Central memory CD8-positive, alpha-beta T cell (primary cell): ENCODE data around the gene RMDN2.
A peak's percentile ranks its signal among the peaks of the same experiment; 100 is the strongest.
"Not testable (repeated sequence)": the region's sequence is repeated elsewhere in the genome, so short reads cannot be mapped to it uniquely, and the experiment has no call there.

Source experiments
- ATAC-seq: fragments of 150-1000 bp; cut with Tn5 transposase; replicated peaks from 2 replicates; pipeline ENCODE4 v1.10.0; 2022; ENCODE audit warnings: mild to moderate bottlenecking, moderate FRiP score, moderate number of reproducible peaks; ENCODE audit not compliant: poor library complexity, severe bottlenecking; ENCODE audit errors: extremely low read depth
- DNase-seq, 2 donors: peaks; one replicate each; pipeline ENCODE4 v3.0.0; 2021; ENCODE audit warnings: low spot score in 2 of 2
- H3K27ac Mint-ChIP-seq: one replicate; pipeline ENCODE4 v1.8.0; 2022; ENCODE audit warnings: low read depth, mild to moderate bottlenecking, moderate library complexity, mixed read lengths
- H3K27me3 Mint-ChIP-seq: one replicate; pipeline ENCODE4 v1.8.0; 2022; ENCODE audit warnings: mixed read lengths
- H3K36me3 Mint-ChIP-seq: one replicate; pipeline ENCODE4 v1.8.0; 2022; ENCODE audit warnings: mild to moderate bottlenecking, moderate library complexity, mixed read lengths; ENCODE audit not compliant: insufficient read depth
- H3K4me1 Mint-ChIP-seq: one replicate; pipeline ENCODE4 v1.8.0; 2022; ENCODE audit warnings: mixed read lengths
- H3K4me3 Mint-ChIP-seq: one replicate; pipeline ENCODE4 v1.8.0; 2022; ENCODE audit warnings: mild to moderate bottlenecking, moderate library complexity, mixed read lengths
- H3K9me3 Mint-ChIP-seq: one replicate; pipeline ENCODE4 v1.8.0; 2022; ENCODE audit warnings: mixed read lengths

The RMDN2 gene

GRCh38 chr2:37962740-37963121 lies 37.6 kb downstream of the RMDN2 start:
- not testable (repeated sequence) for H3K36me3 Mint-ChIP-seq, DNase-seq, H3K9me3 Mint-ChIP-seq, H3K27ac Mint-ChIP-seq, H3K4me3 Mint-ChIP-seq, H3K27me3 Mint-ChIP-seq, ATAC-seq, H3K4me1 Mint-ChIP-seq

GRCh38 chr2:37963901-37964300 lies 38.8 kb downstream of the RMDN2 start:
- not testable (repeated sequence) for H3K27ac Mint-ChIP-seq, H3K27me3 Mint-ChIP-seq, DNase-seq, H3K4me3 Mint-ChIP-seq, H3K4me1 Mint-ChIP-seq, H3K36me3 Mint-ChIP-seq, H3K9me3 Mint-ChIP-seq, ATAC-seq

GRCh38 chr2:37966326-37966725 lies 41.2 kb downstream of the RMDN2 start:
- peaks cover 3% of the 10 kb centered on the region for H3K4me1 Mint-ChIP-seq
- H3K36me3 Mint-ChIP-seq: peaks cover 5% of the 10 kb centered on the region
- H3K27me3 Mint-ChIP-seq: no peaks in the 10 kb centered on the region

DNA sequence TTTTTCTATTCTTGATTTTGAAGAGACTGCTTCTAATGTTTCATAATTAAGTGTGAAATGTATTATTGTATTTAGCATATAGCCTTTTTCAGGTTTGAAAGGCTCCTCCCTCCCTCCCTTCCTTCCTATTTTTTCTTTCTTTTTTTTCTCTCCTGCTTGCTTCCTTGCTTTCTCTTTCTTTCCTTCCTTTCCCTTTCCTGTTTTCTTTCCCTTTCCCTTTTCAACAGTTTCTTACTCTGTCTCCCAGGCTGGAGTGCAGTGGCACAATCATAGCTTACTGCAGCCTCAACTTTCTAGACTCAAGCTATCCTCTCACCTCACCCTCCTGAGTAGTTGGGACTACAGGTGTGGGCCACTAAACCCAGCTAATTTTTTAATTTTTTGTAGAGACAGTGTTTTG lies 44.6 kb downstream of the RMDN2 start:
- Mint-ChIP-seq H3K27me3 (no peaks in the 10 kb centered on the region), H3K27ac (no peak overlapping the region), H3K36me3 (peaks cover 2% of the 10 kb centered on the region), H3K4me1 (peaks cover 3% of the 10 kb centered on the region), H3K9me3 (peaks cover 8% of the 10 kb centered on the region), H3K4me3 (no peak overlapping the region)
- no peak for ATAC-seq
- no peak for DNase-seq

More at GRCh38 chr2:37966326-37966725, 41.2 kb downstream of the RMDN2 start:
- H3K4me3 Mint-ChIP-seq: no peak overlapping the region
- DNase-seq (no peak), ATAC-seq (no peak)
- peaks cover 8% of the 10 kb centered on the region for H3K9me3 Mint-ChIP-seq
- H3K27ac Mint-ChIP-seq: no peak overlapping the region

GRCh38 chr2:37971971-37972370 lies 46.9 kb downstream of the RMDN2 start:
- Mint-ChIP-seq H3K4me1 (peaks cover 3% of the 10 kb centered on the region), H3K4me3 (no peak overlapping the region), H3K36me3 (peaks cover 2% of the 10 kb centered on the region), H3K27me3 (no peaks in the 10 kb centered on the region), H3K9me3 (peaks cover 3% of the 10 kb centered on the region), H3K27ac (no peak overlapping the region)
- no peak for ATAC-seq
- DNase-seq: no peak

DNA sequence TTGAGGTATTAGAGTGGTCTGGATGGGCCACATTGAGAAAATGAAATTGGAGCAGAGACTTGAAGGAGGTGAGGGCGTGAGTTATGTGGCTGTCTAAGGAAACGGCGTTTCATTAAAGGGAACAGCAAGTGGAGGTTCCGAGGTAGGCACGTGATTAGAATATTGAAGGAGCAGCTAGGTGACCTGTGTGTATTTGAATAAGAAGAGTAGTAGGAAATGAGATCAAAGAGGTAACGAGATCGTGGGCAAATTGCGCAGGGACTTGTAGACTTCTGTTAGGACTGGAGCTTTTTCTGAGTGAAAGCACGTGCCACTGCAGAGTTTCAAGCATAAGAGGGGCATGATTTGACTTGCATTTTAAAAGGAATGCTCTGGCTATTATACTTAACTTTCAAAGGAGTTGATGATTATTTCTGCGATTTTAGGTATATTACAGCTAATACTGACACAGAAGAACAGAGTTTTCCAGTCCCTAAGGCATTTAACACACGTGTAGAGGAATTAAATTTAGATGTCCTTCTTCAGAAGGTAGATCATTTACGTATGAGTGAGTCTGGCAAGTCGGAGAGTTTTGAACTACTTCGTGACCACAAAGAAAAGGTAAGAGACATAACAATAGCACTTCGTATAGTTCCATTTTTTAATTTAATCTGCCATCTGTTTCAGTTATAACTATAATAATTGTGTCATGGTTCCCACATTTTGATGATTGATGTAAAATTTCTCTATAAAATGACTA lies 48.7 kb downstream of the RMDN2 start:
- Mint-ChIP-seq H3K9me3 (no peaks in the 10 kb centered on the region), H3K27ac (no peak overlapping the region), H3K4me3 (no peak overlapping the region), H3K27me3 (no peaks in the 10 kb centered on the region), H3K36me3 (peaks cover 2% of the 10 kb centered on the region), H3K4me1 (peaks cover 3% of the 10 kb centered on the region)
- ATAC-seq (no peak), DNase-seq (no peak)

DNA sequence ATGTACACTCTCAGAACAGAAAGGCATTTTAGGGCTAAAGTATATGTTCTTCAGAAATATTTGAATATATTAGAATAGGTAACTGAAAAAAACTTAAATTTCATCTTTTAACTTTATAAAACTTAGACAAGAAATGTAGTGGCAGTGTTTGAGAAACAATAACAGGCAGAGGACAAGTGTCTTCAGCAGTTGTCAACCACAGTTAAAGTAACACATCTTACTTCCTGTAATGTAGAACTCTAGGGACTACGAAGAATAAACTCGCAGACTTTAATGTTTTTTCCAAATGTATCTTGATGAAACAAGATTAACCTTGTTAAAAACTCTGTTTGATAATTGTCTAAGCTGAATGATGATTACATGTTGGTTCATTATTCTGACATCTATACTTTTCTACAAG lies 50.7 kb downstream of the RMDN2 start:
- ATAC-seq (no peak), DNase-seq (no peak)
- no peaks in the 10 kb centered on the region for H3K27me3 Mint-ChIP-seq
- no peaks in the 10 kb centered on the region for H3K36me3 Mint-ChIP-seq
- H3K9me3 Mint-ChIP-seq: no peaks in the 10 kb centered on the region
- H3K27ac Mint-ChIP-seq: no peak overlapping the region
- no peaks in the 10 kb centered on the region for H3K4me1 Mint-ChIP-seq
- no peak overlapping the region for H3K4me3 Mint-ChIP-seq

DNA sequence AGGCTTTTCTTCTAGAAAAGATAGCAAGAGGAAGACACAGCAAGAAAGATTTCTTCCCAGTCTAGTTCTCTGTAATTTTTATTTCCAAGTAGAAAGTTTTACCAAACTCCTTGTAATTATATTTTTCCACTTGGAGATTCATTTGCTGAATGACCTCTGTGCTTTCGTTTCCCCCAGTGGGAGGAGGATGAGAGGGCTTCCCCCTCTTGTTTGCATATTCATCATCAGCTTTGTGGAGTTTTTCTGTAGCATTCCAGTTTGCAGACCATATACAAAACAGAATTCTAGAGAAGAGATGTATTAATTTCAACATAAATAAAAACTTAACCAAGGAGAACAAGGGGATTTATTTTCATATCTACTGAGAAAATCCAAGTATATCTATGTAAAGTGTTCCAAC lies 51.3 kb downstream of the RMDN2 start:
- no peaks in the 10 kb centered on the region for H3K27me3 Mint-ChIP-seq
- H3K4me1 Mint-ChIP-seq: no peaks in the 10 kb centered on the region
- no peak for ATAC-seq
- no peak for DNase-seq
- H3K27ac Mint-ChIP-seq: no peak overlapping the region
- no peaks in the 10 kb centered on the region for H3K9me3 Mint-ChIP-seq
- H3K36me3 Mint-ChIP-seq: no peaks in the 10 kb centered on the region
- H3K4me3 Mint-ChIP-seq: no peak overlapping the region

DNA sequence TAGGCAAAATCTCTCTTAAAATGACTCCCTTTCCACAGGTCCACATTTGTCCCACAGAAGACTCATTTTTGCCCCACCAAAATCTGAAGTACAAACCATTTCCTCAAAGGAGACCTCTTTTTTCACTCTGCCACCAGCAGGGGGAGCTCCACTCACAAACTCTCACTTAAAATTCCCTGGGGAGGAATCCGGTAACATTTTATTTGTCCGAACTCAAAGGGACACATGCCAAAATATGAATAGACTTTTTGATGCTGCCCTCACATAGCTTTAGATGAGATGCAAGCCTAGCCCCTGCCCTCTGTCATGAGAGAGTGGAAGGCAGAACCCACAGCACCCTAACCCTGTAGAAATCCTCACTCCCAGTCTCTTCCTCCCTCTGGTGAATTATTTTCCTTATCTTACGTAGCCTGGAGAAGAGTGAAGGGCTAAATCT lies 57.1 kb downstream of the RMDN2 start:
- H3K27me3 Mint-ChIP-seq: no peaks in the 10 kb centered on the region
- peak; percentile 19 to 44 for DNase-seq
- no peak overlapping the region for H3K4me3 Mint-ChIP-seq
- no peak for ATAC-seq
- H3K9me3 Mint-ChIP-seq: no peaks in the 10 kb centered on the region
- H3K27ac Mint-ChIP-seq: no peak overlapping the region
- H3K4me1 Mint-ChIP-seq: no peaks in the 10 kb centered on the region
- H3K36me3 Mint-ChIP-seq: no peaks in the 10 kb centered on the region

- no peaks in the 10 kb centered on the region for H3K36me3 Mint-ChIP-seq
- no peaks in the 10 kb centered on the region for H3K9me3 Mint-ChIP-seq
- no peaks in the 10 kb centered on the region for H3K27me3 Mint-ChIP-seq
- ATAC-seq (no peak), DNase-seq (no peak)
- H3K4me3 Mint-ChIP-seq: no peak overlapping the region
- no peaks in the 10 kb centered on the region for H3K4me1 Mint-ChIP-seq
- no peak overlapping the region for H3K27ac Mint-ChIP-seq
Measured at GRCh38 chr2:37982847-37983246, 57.8 kb downstream of the RMDN2 start.

- H3K4me3 Mint-ChIP-seq: no peak overlapping the region
- H3K9me3 Mint-ChIP-seq: no peaks in the 10 kb centered on the region
- H3K4me1 Mint-ChIP-seq: no peaks in the 10 kb centered on the region
- no peaks in the 10 kb centered on the region for H3K36me3 Mint-ChIP-seq
- H3K27me3 Mint-ChIP-seq: no peaks in the 10 kb centered on the region
- no peak overlapping the region for H3K27ac Mint-ChIP-seq
- no peak for DNase-seq
- ATAC-seq: no peak
Measured at GRCh38 chr2:37983719-37984118, 58.6 kb downstream of the RMDN2 start.

DNA sequence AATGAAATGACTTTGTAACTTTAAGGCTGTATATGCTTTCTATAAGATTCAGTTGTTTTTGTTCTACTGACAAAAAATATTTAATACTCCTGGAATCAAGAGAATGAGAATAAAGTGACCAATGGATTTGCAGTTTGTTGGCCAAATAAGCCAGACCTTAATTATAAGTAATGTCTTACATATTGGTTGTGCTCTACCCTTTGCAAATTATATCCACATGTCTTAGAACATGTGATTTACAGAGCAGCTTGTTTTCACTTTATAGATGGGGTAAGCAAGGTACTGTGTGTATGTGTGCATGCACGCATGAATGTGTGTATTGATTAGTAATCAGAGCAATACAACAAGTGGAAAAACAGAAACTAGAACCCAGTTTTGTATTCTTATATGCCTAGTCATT lies 59.1 kb downstream of the RMDN2 start:
- DNase-seq (no peak), ATAC-seq (no peak)
- H3K27ac Mint-ChIP-seq: no peak overlapping the region
- H3K27me3 Mint-ChIP-seq: no peaks in the 10 kb centered on the region
- H3K36me3 Mint-ChIP-seq: no peaks in the 10 kb centered on the region
- H3K4me3 Mint-ChIP-seq: no peak overlapping the region
- H3K4me1 Mint-ChIP-seq: no peaks in the 10 kb centered on the region
- no peaks in the 10 kb centered on the region for H3K9me3 Mint-ChIP-seq

DNA sequence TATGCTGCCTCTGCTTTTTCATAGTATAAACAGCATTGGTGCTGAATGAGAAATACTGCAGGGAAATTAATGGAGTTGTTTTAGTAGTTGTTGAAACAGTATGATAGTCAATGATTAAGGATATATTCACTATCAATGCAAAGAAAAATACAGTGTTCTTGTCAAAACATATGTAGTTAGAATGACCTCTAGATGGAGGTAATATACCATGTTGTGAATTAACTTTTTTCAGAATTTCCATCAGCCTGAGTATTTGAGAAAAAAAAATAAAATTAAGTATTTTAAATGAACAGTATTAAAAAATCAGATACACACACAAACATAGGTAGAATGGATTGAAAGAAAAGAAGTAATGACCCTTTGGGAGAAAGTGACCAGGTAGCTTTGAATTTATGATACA lies 59.5 kb downstream of the RMDN2 start:
- Mint-ChIP-seq H3K4me3 (no peak overlapping the region), H3K9me3 (no peaks in the 10 kb centered on the region), H3K27me3 (no peaks in the 10 kb centered on the region), H3K27ac (no peak overlapping the region), H3K4me1 (no peaks in the 10 kb centered on the region), H3K36me3 (no peaks in the 10 kb centered on the region)
- no peak for DNase-seq
- no peak for ATAC-seq
